Measurements from ENCODE around the gene PITHD1.

GRCh38 chr1:23799255-23799569, 21.0 kb downstream of the PITHD1 start:
- TF ChIP-seq CTCF (conservative IDR thresholded peaks at IDR 0.05 in 1 of 2, IDR thresholded peaks at IDR 0.05 in 1 of 2; ENCODE audit: extremely low read depth in 1 of 2, insufficient read depth in 1 of 2, low read depth in 1 of 2, low read length in 2 of 2), result no peak
- TF ChIP-seq EZH2 (IDR thresholded peaks at IDR 0.05; ENCODE audit: borderline replicate concordance, low read length), result no peak

Measured in mammary epithelial cell (primary cell).